Heart left ventricle (tissue), 16 donors: Measurements from ENCODE around the gene PAXX. TPM values are rescaled to one million over a fixed set of nuclear protein-coding genes. Genes with fewer than 3 reads are reported as not detected.

Experiments
- ATAC-seq, 4 donors: fragments of 200-7000 bp; cut with Tn5 transposase; one replicate each; pipeline ENCODE4 v1.9.1; 2020 to 2022; ENCODE audit warnings: moderate library complexity in 4 of 4, mild to moderate bottlenecking in 3 of 4, moderate number of reproducible peaks in 1 of 4
- DNase-seq, 5 donors: peaks; one replicate each; pipeline ENCODE4 v3.0.0-alpha.2; 2020
- H3K27ac ChIP-seq, 12 donors: fragments of 200-600 bp; sonication (generic) in 4 of 12; one replicate each; pipeline versions ENCODE4 v1.5.0 to v1.8.0; 2016 to 2022; ENCODE audit warnings: mild to moderate bottlenecking in 2 of 12
- H3K27me3 ChIP-seq, 9 donors: fragments of 200-600 bp; sonication (generic) in 2 of 9; one replicate each; pipeline versions ENCODE4 v1.5.1 to v1.8.0; 2016 to 2022; ENCODE audit warnings: mild to moderate bottlenecking in 3 of 9
- H3K36me3 ChIP-seq, 9 donors: fragments of 200-600 bp; sonication (generic) in 2 of 9; one replicate each; pipeline versions ENCODE4 v1.5.0 to v1.8.0; 2018 to 2022; ENCODE audit warnings: mild to moderate bottlenecking in 2 of 9
- H3K4me1 ChIP-seq, 12 donors: fragments of 200-600 bp; sonication (generic) in 4 of 12; one replicate each; pipeline versions ENCODE4 v1.5.0 to v1.8.0; 2016 to 2022; ENCODE audit warnings: mild to moderate bottlenecking in 3 of 12
- H3K4me3 ChIP-seq, 12 donors: fragments of 200-600 bp; sonication (generic) in 4 of 12; one replicate each; pipeline versions ENCODE4 v1.5.0 to v1.8.0; 2017 to 2022; ENCODE audit warnings: mild to moderate bottlenecking in 9 of 12, moderate library complexity in 4 of 12
- H3K9me3 ChIP-seq, 12 donors: fragments of 200-600 bp; sonication (generic) in 4 of 12; one replicate each; pipeline versions ENCODE4 v1.5.0 to v1.8.0; 2016 to 2022; ENCODE audit warnings: mild to moderate bottlenecking in 1 of 12
- CTCF ChIP-seq, 12 donors: fragments of 200-600 bp; sonication (generic) in 4 of 12; IDR thresholded peaks; one replicate each; pipeline versions ENCODE4 v1.5.0 to v1.8.0; 2018 to 2022; ENCODE audit warnings: antibody characterized with exemption in 12 of 12, mild to moderate bottlenecking in 5 of 12
- POLR2A ChIP-seq, 2 donors: fragments of 450-650 bp; IDR thresholded peaks; one replicate each; pipeline ENCODE4 v1.6.1; 2017; ENCODE audit warnings: antibody characterized with exemption in 2 of 2, mild to moderate bottlenecking in 2 of 2, moderate library complexity in 2 of 2
- WGBS, 4 donors: extraction: QIAGEN DNeasy Blood & Tissue Kit in 2 of 4; methylation state at CpG; one replicate each; pipeline versions ENCODE4 v1.1.5 to v1.1.7; 2013 to 2018; 5-methylcytosine and 5-hydroxymethylcytosine counted together
- intact Hi-C, 10 donors: fragments of 100-400 bp; cut with DNase I; formaldehyde crosslinking; loops; one replicate each; pipeline versions ENCODE4 v1.11.1 to v1.14.2; 2022
- polyA plus RNA-seq, 2 donors: library from polyadenylated mRNA; stranded (reverse); fragments of 200-250 nt; gene quantifications; one replicate each; pipeline ENCODE4 v1.2.3, GENCODE V29; 2013
- total RNA-seq, 9 donors: library from RNA; depleted of rRNA in 2 of 9; stranded (reverse); fragments of >200 nt in 2 of 9; fragmentation: NEBNext Ultra II Directional in 3 of 9; extraction: Animal tissue kit (Norgen Biotek cat#: 25700) in 3 of 9; gene quantifications; one replicate each; pipeline versions ENCODE4 v1.1.0 to v1.2.4, GENCODE V29; 2016 to 2023
- donor health status: ischemic (EF 13 %, LVEDD 7.1; RV severe dilation, severe dysfunction).
- donor health status: healthy with polysubstance abuse.
- donor health status: DM: no; HTN: yes; CAD: no.
- donor health status: DM: no; HTN: no; CAD: no.
- donor health status: ischemic (EF 25% LVEDD 6.9; RV normal size, moderate dysfunction).
- donor health status: ischemic (EF 25% LVEDD 5.7; RV mildly dilated, moderate dysfunction).
- donor health status: healthy.
- donor health status: DM: yes; HTN: yes; CAD: no.
- donor health status: ischemic (EF 35%, LVEDD 5.7; RV mildly dilated, moderate dysfunction).
- donor health status: nonischemic (EF 11% LVEDD 7.7; RV severe dilation, severe dysfunction).
- donor health status: DM: yes; HTN: yes; CAD: no.
- donor health status: PGD.
- donor health status: ischemic (EF 29% LVEDD 5.4; RV normal size, mild dysfunction).
- donor health status: nonischemic (EF 23%, LVEDD 6.1; RV moderate dilation, normal function).

Gene PAXX
- total and polyA plus RNA-seq, 11 donors, result 15.0 to 57.3 (median 20.9) TPM

- Histone ChIP-seq H3K36me3 (peaks cover 0 to 32% (median 11%) of the 10 kb centered on the region in 9 donors), H3K4me3 (no peak overlapping the region), H3K27me3 (no peaks in the 10 kb centered on the region), H3K27ac (no peak overlapping the region), H3K9me3 (no peaks in the 10 kb centered on the region), H3K4me1 (peaks cover 0 to 13% (median 6%) of the 10 kb centered on the region in 12 donors)
- ATAC-seq (peak in 3 of 4 donors; percentile 12 to 41 (median 21)), DNase-seq (no peak)
- TF ChIP-seq CTCF (IDR thresholded peaks at IDR 0.05) (no peak), POLR2A (IDR thresholded peaks at IDR 0.05) (no peak)
- intact Hi-C loops, result loop anchor here in 1 of 10 donors (10.0 kb wide), 1 partner anchor 137 kb away; the partner anchor contains the start of gene TRAF2
- WGBS, 4 donors, result 65 to 74% (median 71%) methylated on average over 6 to 30 of the region's 30 CpGs
Measured at GRCh38 chr9:137021979-137022661, 29.9 kb downstream of the PAXX start.

- Histone ChIP-seq H3K27me3 (no peaks in the 10 kb centered on the region), H3K9me3 (no peaks in the 10 kb centered on the region), H3K36me3 (peaks cover 0 to 27% (median 7%) of the 10 kb centered on the region in 9 donors), H3K4me1 (peaks cover 0 to 18% (median 11%) of the 10 kb centered on the region in 12 donors), H3K4me3 (no peak overlapping the region), H3K27ac (no peak overlapping the region)
- intact Hi-C loops, result loop anchor here in 1 of 10 donors (10.0 kb wide), 1 partner anchor 138 kb away; the partner anchor contains the start of gene TRAF2
- ATAC-seq (no peak), DNase-seq (no peak)
- no peak for TF ChIP-seq POLR2A (IDR thresholded peaks at IDR 0.05)
- no peak for TF ChIP-seq CTCF (IDR thresholded peaks at IDR 0.05)
- 93 to 96% (median 94%) methylated on average over 12 to 23 of the region's 23 CpGs for WGBS, 4 donors
Measured at GRCh38 chr9:137022662-137023008, 30.4 kb downstream of the PAXX start.

GRCh38 chr9:137023157-137023556, 30.9 kb downstream of the PAXX start:
- H3K9me3 ChIP-seq, result no peaks in the 10 kb centered on the region
- H3K4me1 ChIP-seq, result peaks cover 0 to 18% (median 11%) of the 10 kb centered on the region in 12 donors
- peaks cover 0 to 22% (median 3%) of the 10 kb centered on the region in 9 donors for H3K36me3 ChIP-seq
- ATAC-seq, result no peak
- no peaks in the 10 kb centered on the region for H3K27me3 ChIP-seq
- TF ChIP-seq POLR2A (IDR thresholded peaks at IDR 0.05), result no peak
- TF ChIP-seq CTCF (IDR thresholded peaks at IDR 0.05), result no peak
- intact Hi-C loops, result loop anchor here in 1 of 10 donors (10.0 kb wide), 1 partner anchor 138 kb away; the partner anchor contains the start of gene TRAF2
- 83 to 88% (median 85%) methylated on average over 6 to 7 of the region's 7 CpGs for WGBS, 4 donors
- no peak for DNase-seq
- no peak overlapping the region for H3K4me3 ChIP-seq
- no peak overlapping the region for H3K27ac ChIP-seq

GRCh38 chr9:137023583-137023991, 31.4 kb downstream of the PAXX start:
- H3K9me3 ChIP-seq, result no peaks in the 10 kb centered on the region
- intact Hi-C loops, result loop anchor here in 1 of 10 donors (10.0 kb wide), 1 partner anchor 139 kb away; the partner anchor contains the start of gene TRAF2
- 81 to 98% (median 88%) methylated on average over 10 to 15 of the region's 15 CpGs for WGBS, 4 donors
- peaks cover 0 to 21% (median 3%) of the 10 kb centered on the region in 9 donors for H3K36me3 ChIP-seq
- H3K4me1 ChIP-seq, result peaks cover 0 to 22% (median 14%) of the 10 kb centered on the region in 12 donors
- no peak overlapping the region for H3K4me3 ChIP-seq
- DNase-seq (no peak), ATAC-seq (no peak)
- TF ChIP-seq CTCF (IDR thresholded peaks at IDR 0.05), result no peak
- no peak for TF ChIP-seq POLR2A (IDR thresholded peaks at IDR 0.05)
- H3K27me3 ChIP-seq, result no peaks in the 10 kb centered on the region
- no peak overlapping the region for H3K27ac ChIP-seq
